ENCODE results near the gene NR2F6.
A peak's percentile ranks its signal among the peaks of the same experiment; 100 is the strongest.
"Not testable (repeated sequence)": the region's sequence is repeated elsewhere in the genome, so short reads cannot be mapped to it uniquely, and the experiment has no call there.

The NR2F6 gene

GRCh38 chr19:17209126-17210036 is 36.3 kb downstream of the NR2F6 start:
- peak; percentile 30 for DNase-seq

GRCh38 chr19:17206736-17207581 is 38.8 kb downstream of the NR2F6 start:
- DNase-seq = no peak

- peak; percentile 55 for DNase-seq
Measured at GRCh38 chr19:17205237-17206140, 40.2 kb downstream of the NR2F6 start.

GRCh38 chr19:17202713-17203112 is 43.0 kb downstream of the NR2F6 start:
- DNase-seq = no peak

- DNase-seq = no peak
Measured at GRCh38 chr19:17202249-17202648, 43.5 kb downstream of the NR2F6 start.

- peak; percentile 29 for DNase-seq
Measured at GRCh38 chr19:17200408-17201079, 45.2 kb downstream of the NR2F6 start.

GRCh38 chr19:17197666-17198065 is 48.1 kb downstream of the NR2F6 start:
- DNase-seq = no peak

GRCh38 chr19:17196610-17197009 is 49.1 kb downstream of the NR2F6 start:
- no peak for DNase-seq

GRCh38 chr19:17195106-17195505 is 50.6 kb downstream of the NR2F6 start:
- DNase-seq = no peak

- no peak for DNase-seq
Measured at GRCh38 chr19:17194608-17195007, 51.1 kb downstream of the NR2F6 start.

- DNase-seq = no peak
Measured at GRCh38 chr19:17192751-17193150, 53.0 kb downstream of the NR2F6 start.

GRCh38 chr19:17191736-17192135 is 54.0 kb downstream of the NR2F6 start:
- not testable (repeated sequence) for DNase-seq

- DNase-seq = no peak
Measured at GRCh38 chr19:17185590-17185989, 60.1 kb downstream of the NR2F6 start.

GRCh38 chr19:17184371-17184841 is 61.3 kb downstream of the NR2F6 start:
- DNase-seq = no peak

- no peak for DNase-seq
Measured at GRCh38 chr19:17183858-17184321, 61.8 kb downstream of the NR2F6 start.

GRCh38 chr19:17183271-17183761 is 62.4 kb downstream of the NR2F6 start:
- no peak for DNase-seq
